GM12892 (cell line): Measurements from ENCODE around the gene RALGPS1.

Source experiments
- DNase-seq: peaks from one replicate; pipeline ENCODE4 v3.0.0; 2011; ENCODE audit not compliant: insufficient read length
- FAIRE-seq: peaks from 2 replicates; lab custom pipeline; 2011; peaks lifted over from hg19 to GRCh38; lab: Jason Lieb, UNC
- POLR2A ChIP-seq: IDR thresholded peaks from 2 replicates; pipeline ENCODE4 v1.6.1; 2011; ENCODE audit warnings: low read depth, low read length, control low read depth
- POLR2AphosphoS5 ChIP-seq: IDR thresholded peaks from 2 replicates; pipeline ENCODE4 v1.6.1; 2011; ENCODE audit warnings: low read depth, low read length, control low read depth
- TAF1 ChIP-seq: IDR thresholded peaks from 2 replicates; pipeline ENCODE4 v1.6.1; 2011; ENCODE audit warnings: low read depth, mild to moderate bottlenecking, control low read depth, low read length, borderline replicate concordance

RALGPS1 gene

DNA sequence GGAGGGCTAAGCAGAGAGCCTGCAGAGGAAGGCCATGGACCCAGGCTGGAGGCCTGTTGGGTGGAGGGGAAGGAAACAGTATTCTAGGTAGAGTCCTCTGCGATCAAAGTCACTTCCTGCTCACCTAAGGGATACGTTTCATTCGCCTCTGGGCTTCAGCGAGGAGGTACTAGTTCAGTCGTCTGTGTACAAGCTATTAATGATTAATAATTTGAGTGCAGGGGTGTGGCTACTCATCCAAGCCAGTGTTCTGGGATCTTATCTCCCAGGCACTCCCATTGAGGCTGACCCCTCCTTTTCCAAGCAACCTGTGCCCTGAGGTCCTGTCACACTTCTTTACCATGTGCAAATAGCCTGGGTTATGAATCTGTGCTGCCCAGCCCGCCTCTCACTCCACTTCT is 25.2 kb downstream of the RALGPS1 start:
- FAIRE-seq (no peak), DNase-seq (no peak)
- TF ChIP-seq POLR2AphosphoS5 (no peak), TAF1 (no peak), POLR2A (no peak)

DNA sequence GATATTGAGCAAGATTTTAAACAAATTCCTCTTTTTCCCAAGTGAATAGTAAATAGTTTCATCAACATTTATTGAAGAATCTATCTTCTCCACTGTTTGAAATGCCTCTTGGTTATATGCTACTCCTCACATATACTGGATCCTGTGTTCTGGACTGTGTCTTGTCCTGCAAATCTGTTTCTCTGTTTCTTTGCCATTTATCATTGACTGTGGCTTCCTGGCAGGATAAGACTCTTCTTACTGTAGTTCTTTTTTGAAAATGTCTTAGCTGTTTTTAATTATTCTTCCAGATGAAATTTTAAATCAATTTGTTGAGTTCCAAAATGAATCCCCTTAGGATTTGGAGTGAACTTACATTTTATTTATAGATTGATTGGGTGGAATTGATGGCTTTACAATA is 27.8 kb downstream of the RALGPS1 start:
- FAIRE-seq (no peak), DNase-seq (no peak)
- TF ChIP-seq POLR2AphosphoS5, result no peak
- no peak for TF ChIP-seq TAF1
- no peak for TF ChIP-seq POLR2A

DNA sequence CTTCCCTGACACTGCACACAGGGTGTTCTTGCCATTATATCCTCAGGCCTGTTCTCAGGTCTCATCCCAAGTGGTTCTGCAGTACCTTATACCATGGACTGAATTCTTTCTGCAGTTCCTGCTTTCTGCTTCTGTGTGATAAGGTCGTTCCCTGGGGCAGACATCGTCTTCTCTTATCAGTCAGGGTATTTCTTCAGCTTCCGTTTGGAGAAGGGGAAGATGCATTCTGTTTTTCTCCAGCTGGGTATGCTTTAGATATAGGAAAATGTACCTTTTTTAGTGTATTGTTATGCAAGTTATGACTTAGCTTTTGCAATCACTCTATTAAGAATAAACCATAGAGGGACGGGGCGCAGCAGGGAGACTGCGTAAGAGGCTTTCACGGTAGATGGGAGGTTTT is 31.1 kb downstream of the RALGPS1 start:
- DNase-seq (no peak), FAIRE-seq (no peak)
- TF ChIP-seq TAF1, result no peak
- TF ChIP-seq POLR2A, result no peak
- no peak for TF ChIP-seq POLR2AphosphoS5

DNA sequence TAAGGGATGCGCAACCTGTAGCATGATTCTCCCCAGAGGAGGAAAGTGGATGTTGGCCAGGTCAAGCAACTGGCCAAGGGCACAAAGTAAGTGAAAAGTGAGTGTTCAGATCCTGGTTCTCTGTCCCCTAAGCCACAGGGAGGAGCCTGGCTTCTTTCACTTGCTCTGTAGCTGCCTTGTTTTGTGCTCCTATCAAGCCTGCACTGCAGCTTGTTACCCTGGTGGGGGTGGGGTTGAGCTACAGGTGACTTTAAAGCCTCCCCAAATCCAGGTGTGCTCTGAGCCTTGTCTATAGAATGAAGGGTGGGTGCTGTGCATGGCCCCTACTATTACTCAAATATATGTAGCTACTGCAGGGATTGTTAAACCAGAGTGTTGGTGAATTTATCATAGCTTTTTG is 32.9 kb downstream of the RALGPS1 start:
- TF ChIP-seq POLR2A (no peak), TAF1 (no peak), POLR2AphosphoS5 (no peak)
- DNase-seq (no peak), FAIRE-seq (no peak)

DNA sequence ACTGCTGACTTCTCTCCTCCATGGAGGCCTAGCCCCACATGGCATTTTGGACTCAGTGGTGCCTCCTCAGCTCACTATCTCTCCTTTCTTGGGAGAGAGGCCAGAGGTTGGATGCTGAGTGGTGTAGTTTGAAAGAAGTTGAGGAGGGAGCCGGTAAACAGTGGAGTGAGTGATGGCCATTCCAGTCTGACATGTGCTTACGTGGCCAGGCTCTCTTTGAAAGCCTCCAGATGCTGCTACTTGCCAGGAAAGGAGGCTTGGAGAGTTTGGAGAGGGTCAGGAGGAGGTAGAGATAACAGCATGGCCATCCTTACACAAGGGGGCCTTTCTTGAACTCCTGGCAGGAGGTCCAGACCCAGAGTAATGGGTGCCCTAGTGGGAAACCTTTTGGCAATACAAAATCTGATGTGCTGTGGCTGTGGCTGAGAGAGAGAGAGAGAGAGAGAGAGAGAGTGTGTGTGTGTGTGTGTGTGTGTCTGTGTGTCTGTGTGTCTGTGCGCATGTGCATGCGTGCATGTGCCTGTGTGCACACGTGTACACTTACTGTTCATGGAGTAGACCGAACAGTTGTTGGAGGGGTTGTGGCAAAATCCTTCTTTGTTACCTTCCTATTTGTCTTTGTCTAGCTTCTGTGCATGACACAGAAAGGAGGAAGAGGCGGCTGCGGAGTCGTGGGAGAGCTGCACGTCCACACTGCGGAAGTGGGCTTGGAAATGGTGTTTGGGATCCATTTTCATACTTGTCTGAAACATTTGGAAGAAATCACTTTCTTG is 37.8 kb downstream of the RALGPS1 start:
- TF ChIP-seq POLR2A, result no peak
- TF ChIP-seq POLR2AphosphoS5, result no peak
- no peak for TF ChIP-seq TAF1
- FAIRE-seq (no peak), DNase-seq (no peak)

DNA sequence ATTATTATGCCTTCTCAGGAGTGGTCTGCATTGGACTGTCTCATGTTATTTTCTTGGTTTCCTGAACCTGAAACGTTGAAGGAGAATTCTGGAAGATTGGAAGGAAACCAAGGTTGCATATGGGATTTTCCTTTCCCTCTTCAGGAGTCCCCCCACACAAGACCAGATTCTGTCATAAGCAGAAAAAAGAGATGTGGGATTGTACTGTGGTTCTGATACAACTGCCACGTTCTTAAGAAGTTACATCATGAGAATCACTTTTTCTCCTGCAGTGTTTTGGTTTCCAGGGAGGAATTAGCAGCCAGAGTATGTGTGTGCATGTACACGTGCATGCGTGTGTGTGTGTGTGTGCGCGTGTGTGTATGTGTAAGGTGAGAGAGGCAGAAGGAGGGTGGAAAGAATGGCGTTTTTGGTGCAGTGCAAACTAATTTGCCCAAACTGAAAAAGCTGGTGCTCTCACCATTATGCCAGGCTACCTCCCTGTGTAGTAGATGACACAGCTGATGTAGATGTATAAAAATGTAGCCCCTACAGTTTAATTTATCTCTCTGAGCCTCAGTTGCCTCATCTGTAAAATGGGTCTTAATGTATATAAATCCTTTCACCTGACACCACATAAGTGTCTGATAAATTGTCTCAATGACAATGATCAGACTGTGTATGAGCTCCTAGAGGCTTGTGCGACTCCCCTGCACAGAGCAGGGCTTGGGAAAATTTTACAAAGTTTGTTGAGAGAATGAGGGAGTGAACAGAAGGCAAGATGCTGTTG is 38.6 kb downstream of the RALGPS1 start:
- DNase-seq, result no peak
- no peak for TF ChIP-seq POLR2A
- no peak for TF ChIP-seq TAF1
- TF ChIP-seq POLR2AphosphoS5, result no peak
- no peak for FAIRE-seq

DNA sequence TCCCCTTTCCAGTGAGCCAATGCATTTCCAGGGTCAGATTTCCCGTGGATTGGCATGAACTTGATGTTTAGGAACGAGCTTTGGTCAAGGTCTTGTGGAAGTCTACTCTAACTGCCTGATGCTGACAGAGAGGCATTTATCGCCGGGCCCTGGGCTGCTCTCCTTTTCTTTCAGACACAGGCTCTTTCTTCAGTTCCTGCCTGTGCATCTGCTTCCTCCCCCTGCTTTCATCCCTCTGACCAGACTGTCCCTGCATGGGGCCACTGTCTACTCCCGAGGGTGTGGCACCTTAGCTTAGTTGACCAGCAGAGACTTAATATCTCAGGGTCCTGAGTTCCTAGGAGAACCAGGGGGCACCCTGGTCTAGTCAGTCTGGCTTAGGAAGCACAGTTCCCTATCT is 41.2 kb downstream of the RALGPS1 start:
- TF ChIP-seq POLR2AphosphoS5 (no peak), TAF1 (no peak), POLR2A (no peak)
- DNase-seq, result no peak
- FAIRE-seq, result no peak

DNA sequence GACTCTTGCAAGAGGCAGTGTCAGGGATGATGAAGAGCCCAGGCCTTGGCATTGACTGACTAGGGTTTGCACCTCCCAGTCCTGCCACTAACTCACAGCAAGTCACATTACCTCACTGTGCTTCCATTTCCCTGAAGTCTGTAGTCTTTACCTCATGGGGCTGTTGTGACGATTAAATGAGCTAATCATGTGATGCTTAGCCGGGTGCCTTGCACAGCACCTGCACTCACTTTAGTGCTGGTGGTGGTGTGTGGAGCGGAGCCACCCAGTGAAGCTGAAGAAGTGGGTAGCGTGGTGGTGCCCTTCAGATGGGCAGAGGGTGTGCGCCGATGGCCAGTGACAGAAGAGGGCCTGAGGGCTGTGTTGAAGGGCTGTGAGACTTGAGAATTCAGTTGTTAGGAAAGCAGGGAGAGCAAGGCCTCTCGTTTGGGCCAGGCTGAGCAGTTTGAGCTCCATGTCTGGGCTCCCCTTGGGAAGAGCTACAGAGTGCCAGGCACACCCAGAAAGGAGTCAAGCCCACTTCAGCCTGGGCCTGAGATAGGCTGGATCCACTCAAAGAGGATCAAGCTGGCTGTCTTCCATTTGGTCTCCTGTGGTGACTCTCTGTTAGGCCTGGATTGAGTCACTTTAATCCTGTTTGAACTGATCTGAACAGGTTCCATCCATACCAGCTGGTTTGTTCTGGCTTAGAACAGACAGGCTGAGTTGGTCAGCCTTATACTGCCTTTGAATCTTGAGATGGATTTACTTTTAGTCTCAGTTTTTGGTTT is 42.5 kb downstream of the RALGPS1 start:
- TF ChIP-seq TAF1 (no peak), POLR2AphosphoS5 (no peak), POLR2A (no peak)
- FAIRE-seq (no peak), DNase-seq (no peak)

DNA sequence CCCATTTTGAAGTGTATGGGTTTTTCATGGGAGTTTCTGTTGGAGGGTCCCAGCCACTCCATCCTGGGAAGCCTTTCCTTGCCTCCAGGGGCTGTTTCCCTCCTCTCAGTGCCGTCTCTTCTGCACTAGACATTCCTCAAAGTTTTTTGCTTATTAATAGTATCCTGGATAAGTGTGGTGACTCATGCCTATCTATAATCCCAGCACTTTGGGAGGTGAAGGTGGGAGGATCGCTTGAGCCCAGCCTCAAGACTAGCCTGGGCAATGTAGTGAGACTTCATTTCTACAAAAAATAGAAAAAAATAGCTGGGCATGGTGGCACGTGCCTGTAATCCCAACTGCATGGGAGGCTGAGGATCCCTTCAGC is 43.1 kb downstream of the RALGPS1 start:
- DNase-seq (no peak), FAIRE-seq (no peak)
- TF ChIP-seq POLR2A, result no peak
- no peak for TF ChIP-seq TAF1
- no peak for TF ChIP-seq POLR2AphosphoS5

DNA sequence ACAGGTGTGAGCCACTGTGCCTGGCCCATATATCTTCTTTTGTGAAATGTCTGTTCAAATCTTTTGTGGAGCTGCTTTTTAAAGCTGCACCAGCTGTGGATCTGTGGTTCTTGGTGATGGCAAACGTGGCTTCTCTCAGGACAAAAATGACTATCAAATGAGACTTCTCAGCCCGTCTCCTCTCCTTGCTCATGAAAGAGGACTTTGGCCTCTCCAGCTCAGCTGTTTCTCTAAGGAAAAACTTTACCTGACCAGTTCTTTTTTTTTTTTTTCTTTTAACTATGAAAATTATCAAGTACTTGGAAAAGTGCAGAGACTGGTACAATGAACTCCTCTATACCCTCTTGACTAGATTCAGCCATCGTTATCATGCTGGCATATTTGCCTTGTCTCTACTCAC is 44.8 kb downstream of the RALGPS1 start:
- TF ChIP-seq TAF1 (no peak), POLR2AphosphoS5 (no peak), POLR2A (no peak)
- DNase-seq (no peak), FAIRE-seq (no peak)

DNA sequence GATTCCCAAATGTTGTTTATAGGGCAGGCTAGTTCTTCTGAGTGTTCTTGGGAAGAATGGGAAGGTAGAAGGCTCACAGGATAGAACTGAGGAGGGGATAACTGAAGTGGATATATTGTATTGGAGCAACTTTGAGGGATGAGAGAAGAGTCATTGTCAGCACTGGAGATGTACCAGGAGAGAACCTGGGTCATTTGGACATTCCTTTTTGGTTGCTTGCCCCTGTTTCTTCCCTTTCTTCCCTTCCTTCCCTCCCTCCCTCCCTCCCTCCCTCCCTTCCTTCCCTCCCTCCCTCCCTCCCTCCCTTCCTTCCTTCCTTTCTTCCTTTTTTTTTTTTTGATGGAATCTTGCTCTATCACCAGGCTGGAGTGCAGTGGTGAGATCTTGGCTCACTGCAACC is 45.3 kb downstream of the RALGPS1 start:
- DNase-seq (no peak), FAIRE-seq (no peak)

More for the DNA sequence above, 45.3 kb downstream of the RALGPS1 start:
- no peak for TF ChIP-seq TAF1
- no peak for TF ChIP-seq POLR2AphosphoS5
- TF ChIP-seq POLR2A, result no peak
